Rectal smooth muscle tissue (tissue), 1 donor: ENCODE data around the gene ITGA6.

Experiments
- H3K27ac ChIP-seq: one replicate; pipeline ENCODE4 v1.7.0; 2013; ENCODE audit warnings: low read depth, low read length, inconsistent platforms
- H3K27me3 ChIP-seq: one replicate; pipeline ENCODE4 v1.7.0; 2013; ENCODE audit warnings: low read length; ENCODE audit not compliant: control insufficient read depth, insufficient read depth
- H3K36me3 ChIP-seq: one replicate; pipeline ENCODE4 v1.7.0; 2013; ENCODE audit warnings: low read length; ENCODE audit not compliant: control insufficient read depth, insufficient read depth
- H3K4me1 ChIP-seq: one replicate; pipeline ENCODE4 v1.7.0; 2013; ENCODE audit warnings: low read length; ENCODE audit not compliant: control insufficient read depth, insufficient read depth
- H3K4me3 ChIP-seq: one replicate; pipeline ENCODE4 v1.7.0; 2013; ENCODE audit warnings: low read length
- H3K9ac ChIP-seq: one replicate; pipeline ENCODE4 v1.7.0; 2013; ENCODE audit warnings: low read length

The ITGA6 gene

GRCh38 chr2:172484706-172485105, 57.3 kb downstream of the ITGA6 start:
- no peak overlapping the region for H3K9ac ChIP-seq
- no peak overlapping the region for H3K4me3 ChIP-seq
- H3K36me3 ChIP-seq: peaks cover 7% of the 10 kb centered on the region

GRCh38 chr2:172488556-172488955, 61.2 kb downstream of the ITGA6 start:
- H3K4me1 ChIP-seq: no peaks in the 10 kb centered on the region
- no peak overlapping the region for H3K9ac ChIP-seq
- H3K27ac ChIP-seq: no peak overlapping the region
- H3K27me3 ChIP-seq: no peaks in the 10 kb centered on the region
- H3K4me3 ChIP-seq: no peak overlapping the region
- peaks cover 7% of the 10 kb centered on the region for H3K36me3 ChIP-seq

More at GRCh38 chr2:172484706-172485105, 57.3 kb downstream of the ITGA6 start:
- Histone ChIP-seq H3K4me1 (no peaks in the 10 kb centered on the region), H3K27ac (no peak overlapping the region), H3K27me3 (no peaks in the 10 kb centered on the region)

- Histone ChIP-seq H3K4me1 (no peaks in the 10 kb centered on the region), H3K27ac (no peak overlapping the region), H3K36me3 (peaks cover 7% of the 10 kb centered on the region), H3K27me3 (no peaks in the 10 kb centered on the region), H3K4me3 (no peak overlapping the region), H3K9ac (no peak overlapping the region)
These were observed 62.3 kb downstream of the ITGA6 start for GRCh38 chr2:172489681-172490080.

GRCh38 chr2:172496160-172496608, 68.8 kb downstream of the ITGA6 start:
- H3K36me3 ChIP-seq: no peaks in the 10 kb centered on the region
- H3K27ac ChIP-seq: no peak overlapping the region
- no peaks in the 10 kb centered on the region for H3K27me3 ChIP-seq

GRCh38 chr2:172507199-172507598, 79.8 kb downstream of the ITGA6 start:
- no peaks in the 10 kb centered on the region for H3K4me1 ChIP-seq
- no peaks in the 10 kb centered on the region for H3K27me3 ChIP-seq
- H3K27ac ChIP-seq: no peak overlapping the region
- peaks cover 3% of the 10 kb centered on the region for H3K36me3 ChIP-seq
- no peak overlapping the region for H3K9ac ChIP-seq
- H3K4me3 ChIP-seq: no peak overlapping the region

More at GRCh38 chr2:172496160-172496608, 68.8 kb downstream of the ITGA6 start:
- Histone ChIP-seq H3K4me1 (no peaks in the 10 kb centered on the region), H3K4me3 (no peak overlapping the region), H3K9ac (no peak overlapping the region)

- H3K4me3 ChIP-seq: no peak overlapping the region
- no peak overlapping the region for H3K27ac ChIP-seq
- no peak overlapping the region for H3K9ac ChIP-seq
- no peaks in the 10 kb centered on the region for H3K36me3 ChIP-seq
- no peaks in the 10 kb centered on the region for H3K4me1 ChIP-seq
- H3K27me3 ChIP-seq: no peaks in the 10 kb centered on the region
These were observed 82.7 kb downstream of the ITGA6 start for GRCh38 chr2:172510088-172510487.

- Histone ChIP-seq H3K27me3 (no peaks in the 10 kb centered on the region), H3K9ac (no peak overlapping the region), H3K27ac (no peak overlapping the region), H3K36me3 (no peaks in the 10 kb centered on the region), H3K4me3 (no peak overlapping the region), H3K4me1 (no peaks in the 10 kb centered on the region)
These were observed 83.2 kb downstream of the ITGA6 start for GRCh38 chr2:172510548-172510947.

GRCh38 chr2:172512810-172513523, 85.6 kb downstream of the ITGA6 start:
- H3K27ac ChIP-seq: no peak overlapping the region
- no peaks in the 10 kb centered on the region for H3K36me3 ChIP-seq
- no peak overlapping the region for H3K9ac ChIP-seq
- no peaks in the 10 kb centered on the region for H3K4me1 ChIP-seq
- no peak overlapping the region for H3K4me3 ChIP-seq
- no peaks in the 10 kb centered on the region for H3K27me3 ChIP-seq

GRCh38 chr2:172513524-172513900, 86.1 kb downstream of the ITGA6 start:
- Histone ChIP-seq H3K4me3 (no peak overlapping the region), H3K9ac (no peak overlapping the region), H3K4me1 (no peaks in the 10 kb centered on the region), H3K27me3 (no peaks in the 10 kb centered on the region), H3K36me3 (no peaks in the 10 kb centered on the region), H3K27ac (no peak overlapping the region)

GRCh38 chr2:172513935-172514586, 86.7 kb downstream of the ITGA6 start:
- Histone ChIP-seq H3K9ac (no peak overlapping the region), H3K27me3 (no peaks in the 10 kb centered on the region), H3K4me3 (no peak overlapping the region), H3K27ac (no peak overlapping the region), H3K4me1 (no peaks in the 10 kb centered on the region), H3K36me3 (no peaks in the 10 kb centered on the region)

GRCh38 chr2:172516299-172516698, 88.9 kb downstream of the ITGA6 start:
- no peaks in the 10 kb centered on the region for H3K4me1 ChIP-seq
- H3K36me3 ChIP-seq: no peaks in the 10 kb centered on the region
- H3K27ac ChIP-seq: no peak overlapping the region

GRCh38 chr2:172518995-172519394, 91.6 kb downstream of the ITGA6 start:
- H3K27ac ChIP-seq: no peak overlapping the region
- no peaks in the 10 kb centered on the region for H3K36me3 ChIP-seq
- H3K27me3 ChIP-seq: no peaks in the 10 kb centered on the region
- no peaks in the 10 kb centered on the region for H3K4me1 ChIP-seq
- no peak overlapping the region for H3K9ac ChIP-seq
- no peak overlapping the region for H3K4me3 ChIP-seq

More at GRCh38 chr2:172516299-172516698, 88.9 kb downstream of the ITGA6 start:
- H3K4me3 ChIP-seq: no peak overlapping the region
- no peaks in the 10 kb centered on the region for H3K27me3 ChIP-seq
- H3K9ac ChIP-seq: no peak overlapping the region

GRCh38 chr2:172525601-172526000, 98.2 kb downstream of the ITGA6 start:
- no peaks in the 10 kb centered on the region for H3K4me1 ChIP-seq
- H3K27me3 ChIP-seq: no peaks in the 10 kb centered on the region
- H3K4me3 ChIP-seq: no peak overlapping the region
- H3K36me3 ChIP-seq: no peaks in the 10 kb centered on the region
- H3K9ac ChIP-seq: no peak overlapping the region
- H3K27ac ChIP-seq: no peak overlapping the region
